ENCODE data around the gene PARL. TPM values are rescaled to one million over a fixed set of nuclear protein-coding genes. Genes with fewer than 3 reads are reported as not detected.

Gene PARL
- total RNA-seq, 4 donors from 2014 or later, result 7.4 to 69.9 (median 22.5) TPM

- Histone ChIP-seq H3K9me3 (no peaks in the 10 kb centered on the region), H3K27ac (no peak overlapping the region), H3K4me3 (no peak overlapping the region), H3K4me1 (no peaks in the 10 kb centered on the region), H3K27me3 (no peaks in the 10 kb centered on the region), H3K36me3 (no peaks in the 10 kb centered on the region)
- DNase-seq, result no peak
- TF ChIP-seq POLR2A (IDR thresholded peaks at IDR 0.05) (no peak), CTCF (IDR thresholded peaks at IDR 0.05) (no peak)
- intact Hi-C loops (cut with DNase I; ENCODE audit: low total_unique reads), result no loop called here
Measured at GRCh38 chr3:183810643-183811594, 73.8 kb downstream of the PARL start.

- H3K4me1 ChIP-seq, result no peaks in the 10 kb centered on the region
- H3K9me3 ChIP-seq, result no peaks in the 10 kb centered on the region
- no peak overlapping the region for H3K27ac ChIP-seq
- intact Hi-C loops (cut with DNase I; ENCODE audit: low total_unique reads), result no loop called here
- no peak for DNase-seq
- TF ChIP-seq CTCF (IDR thresholded peaks at IDR 0.05) (no peak), POLR2A (IDR thresholded peaks at IDR 0.05) (no peak)
- H3K36me3 ChIP-seq, result no peaks in the 10 kb centered on the region
- H3K27me3 ChIP-seq, result no peaks in the 10 kb centered on the region
- H3K4me3 ChIP-seq, result no peak overlapping the region
Measured at GRCh38 chr3:183809270-183809669, 75.4 kb downstream of the PARL start.

GRCh38 chr3:183808355-183808754 lies 76.3 kb downstream of the PARL start:
- H3K27me3 ChIP-seq, result no peaks in the 10 kb centered on the region
- no peaks in the 10 kb centered on the region for H3K9me3 ChIP-seq
- H3K36me3 ChIP-seq, result no peaks in the 10 kb centered on the region
- TF ChIP-seq POLR2A (IDR thresholded peaks at IDR 0.05), result no peak
- TF ChIP-seq CTCF (IDR thresholded peaks at IDR 0.05), result no peak
- intact Hi-C loops (cut with DNase I; ENCODE audit: low total_unique reads), result no loop called here
- no peak for DNase-seq
- H3K4me3 ChIP-seq, result no peak overlapping the region
- no peaks in the 10 kb centered on the region for H3K4me1 ChIP-seq
- H3K27ac ChIP-seq, result no peak overlapping the region

- intact Hi-C loops (cut with DNase I; ENCODE audit: low total_unique reads), result no loop called here
- H3K36me3 ChIP-seq, result no peaks in the 10 kb centered on the region
- H3K9me3 ChIP-seq, result no peaks in the 10 kb centered on the region
- no peak overlapping the region for H3K4me3 ChIP-seq
- no peak overlapping the region for H3K27ac ChIP-seq
- H3K27me3 ChIP-seq, result no peaks in the 10 kb centered on the region
- no peak for TF ChIP-seq POLR2A (IDR thresholded peaks at IDR 0.05)
- no peak for TF ChIP-seq CTCF (IDR thresholded peaks at IDR 0.05)
- no peaks in the 10 kb centered on the region for H3K4me1 ChIP-seq
- no peak for DNase-seq
Measured at GRCh38 chr3:183807881-183808280, 76.8 kb downstream of the PARL start.

GRCh38 chr3:183807209-183807728 lies 77.4 kb downstream of the PARL start:
- intact Hi-C loops (cut with DNase I; ENCODE audit: low total_unique reads), result no loop called here
- H3K27ac ChIP-seq, result no peak overlapping the region
- TF ChIP-seq CTCF (IDR thresholded peaks at IDR 0.05), result no peak
- no peak for TF ChIP-seq POLR2A (IDR thresholded peaks at IDR 0.05)
- DNase-seq, result no peak
- no peaks in the 10 kb centered on the region for H3K36me3 ChIP-seq
- no peaks in the 10 kb centered on the region for H3K4me1 ChIP-seq
- no peaks in the 10 kb centered on the region for H3K27me3 ChIP-seq
- H3K9me3 ChIP-seq, result no peaks in the 10 kb centered on the region
- no peak overlapping the region for H3K4me3 ChIP-seq

Measured in uterus (tissue), 4 donors.